Measurements from ENCODE around the gene SELE.

DNA sequence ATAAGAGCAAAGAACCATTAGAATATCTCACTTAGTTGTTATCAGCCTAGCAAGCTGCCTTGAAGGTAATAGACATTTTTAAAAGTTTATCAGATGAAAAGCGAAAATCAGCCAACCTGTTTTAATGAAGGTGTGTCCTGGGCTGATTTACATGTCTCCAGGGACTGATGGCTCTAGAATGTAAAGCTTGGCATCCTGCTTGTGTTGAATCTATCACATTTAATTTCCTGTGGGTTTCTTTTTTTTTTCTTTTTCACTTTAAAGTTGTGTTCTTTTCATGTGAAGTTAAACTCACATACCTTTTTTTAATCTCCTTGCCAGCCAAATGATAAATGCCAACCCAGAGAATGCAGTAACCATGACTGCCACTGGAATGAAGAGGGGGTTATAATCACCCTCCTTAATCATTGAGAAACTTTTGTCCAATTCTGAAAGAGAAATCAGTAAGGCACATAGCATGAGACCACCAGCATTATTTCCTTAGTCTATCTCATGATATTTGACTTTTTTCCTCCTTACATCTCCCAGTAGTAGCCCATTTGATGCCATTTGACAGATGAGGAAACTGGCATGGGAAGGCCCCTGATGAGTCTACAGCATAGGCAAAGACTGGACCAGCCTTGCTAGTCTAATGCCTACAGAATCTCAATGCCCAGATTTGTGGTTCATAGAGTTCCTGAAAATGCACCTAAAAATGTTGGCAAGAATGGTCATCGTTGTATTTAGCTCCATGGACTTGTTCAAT is 32.4 kb downstream of the SELE start:
- TF ChIP-seq, protein P1, sequence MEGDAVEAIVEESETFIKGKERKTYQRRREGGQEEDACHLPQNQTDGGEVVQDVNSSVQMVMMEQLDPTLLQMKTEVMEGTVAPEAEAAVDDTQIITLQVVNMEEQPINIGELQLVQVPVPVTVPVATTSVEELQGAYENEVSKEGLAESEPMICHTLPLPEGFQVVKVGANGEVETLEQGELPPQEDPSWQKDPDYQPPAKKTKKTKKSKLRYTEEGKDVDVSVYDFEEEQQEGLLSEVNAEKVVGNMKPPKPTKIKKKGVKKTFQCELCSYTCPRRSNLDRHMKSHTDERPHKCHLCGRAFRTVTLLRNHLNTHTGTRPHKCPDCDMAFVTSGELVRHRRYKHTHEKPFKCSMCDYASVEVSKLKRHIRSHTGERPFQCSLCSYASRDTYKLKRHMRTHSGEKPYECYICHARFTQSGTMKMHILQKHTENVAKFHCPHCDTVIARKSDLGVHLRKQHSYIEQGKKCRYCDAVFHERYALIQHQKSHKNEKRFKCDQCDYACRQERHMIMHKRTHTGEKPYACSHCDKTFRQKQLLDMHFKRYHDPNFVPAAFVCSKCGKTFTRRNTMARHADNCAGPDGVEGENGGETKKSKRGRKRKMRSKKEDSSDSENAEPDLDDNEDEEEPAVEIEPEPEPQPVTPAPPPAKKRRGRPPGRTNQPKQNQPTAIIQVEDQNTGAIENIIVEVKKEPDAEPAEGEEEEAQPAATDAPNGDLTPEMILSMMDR (IDR thresholded peaks at IDR 0.05; ENCODE audit: low read depth, low read length, poor library complexity, severe bottlenecking) = no peak
- TF ChIP-seq EZH2phosphoT487 (IDR thresholded peaks at IDR 0.05; ENCODE audit: borderline replicate concordance, low read length) = no peak

Data from DOHH2 (cell line).